ENCODE results near the gene LMNTD2.

LMNTD2 gene, protein sequence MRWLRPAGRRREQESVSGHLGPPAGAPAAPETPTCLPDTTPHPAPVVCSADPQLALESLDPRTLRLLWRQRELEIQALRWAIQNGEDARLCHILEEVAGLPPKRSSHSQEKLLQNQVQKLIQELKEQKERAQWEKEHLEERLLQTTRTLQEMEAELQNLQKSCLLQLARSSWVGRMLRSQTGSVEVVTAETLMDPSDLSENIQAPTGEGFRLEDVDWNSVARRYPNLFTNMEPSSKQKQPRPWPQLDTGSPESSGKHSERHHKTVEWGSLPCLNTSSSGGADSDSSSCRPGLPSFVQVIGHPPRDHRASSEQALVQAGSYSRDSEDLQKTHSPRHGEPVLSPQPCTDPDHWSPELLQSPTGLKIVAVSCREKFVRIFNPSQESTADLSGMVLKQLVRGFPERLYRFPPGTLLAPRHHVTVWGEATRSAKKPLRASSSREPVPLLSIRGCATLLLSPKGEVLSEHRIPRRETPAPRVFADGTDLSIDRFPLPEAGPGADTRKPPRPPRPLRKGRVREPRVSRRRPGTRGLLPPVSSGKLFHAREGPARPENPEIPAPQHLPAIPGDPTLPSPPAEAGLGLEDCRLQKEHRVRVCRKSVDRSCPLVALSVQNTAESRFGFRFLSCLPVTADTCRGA

GRCh38 chr11:560305-561147, at the start of gene LMNTD2, which contains the start of gene RASSF7:
TSS of gene LMNTD2 (minus strand) at chr11:560738. CDS start at chr11:560716, 22 bp downstream.
TSS of gene RASSF7 (plus strand) at chr11:560970. CDS start at chr11:561769, 799 bp downstream.
- TF ChIP-seq TARDBP (IDR thresholded peaks at IDR 0.05) (no peak), CTBP1 (IDR thresholded peaks at IDR 0.05; ENCODE audit: borderline replicate concordance) (no peak), LEF1 (IDR thresholded peaks at IDR 0.05; ENCODE audit: borderline replicate concordance) (no peak; the same call in 1 of the 2 replicates), SP1 (IDR thresholded peaks at IDR 0.05) (no peak), FOXM1 (IDR thresholded peaks at IDR 0.05; ENCODE audit: borderline replicate concordance) (peak; percentile 62; the same call in 1 of the 2 replicates), ZNF384 (IDR thresholded peaks at IDR 0.05) (no peak), SUZ12 (IDR thresholded peaks at IDR 0.05) (no peak), ARNT (IDR thresholded peaks at IDR 0.05) (no peak)
- POLR2A ChIA-PET: interaction anchor here (1.9 kb wide), 1 partner anchor 15 kb away, joined by 6 read pairs; the partner anchor contains the start of gene PHRF1
- DNase-seq (ENCODE audit: extremely low spot score): peak; percentile 98
- CTCF ChIA-PET: no interaction called here

GRCh38 chr11:609341-609811, 48.8 kb upstream of the LMNTD2 start:
- TF ChIP-seq ELF4 (IDR thresholded peaks at IDR 0.05): no peak
- ChIA-PET POLR2A (no interaction called here), CTCF (no interaction called here)
- no peak for DNase-seq (ENCODE audit: extremely low spot score)

GRCh38 chr11:608791-609251, 48.3 kb upstream of the LMNTD2 start:
- ChIA-PET POLR2A (no interaction called here), CTCF (no interaction called here)
- no peak for DNase-seq (ENCODE audit: extremely low spot score)
- no peak for TF ChIP-seq ZNF384 (IDR thresholded peaks at IDR 0.05)
- no peak for TF ChIP-seq ELF4 (IDR thresholded peaks at IDR 0.05)
- no peak for TF ChIP-seq HDGF (IDR thresholded peaks at IDR 0.05; ENCODE audit: borderline replicate concordance)
- no peak for TF ChIP-seq SUZ12 (IDR thresholded peaks at IDR 0.05)
- no peak for TF ChIP-seq LEF1 (IDR thresholded peaks at IDR 0.05; ENCODE audit: borderline replicate concordance)
- TF ChIP-seq BHLHE40 (IDR thresholded peaks at IDR 0.05; ENCODE audit: borderline replicate concordance): no peak
- no peak for TF ChIP-seq CTBP1 (IDR thresholded peaks at IDR 0.05; ENCODE audit: borderline replicate concordance)
- TF ChIP-seq FOXM1 (IDR thresholded peaks at IDR 0.05; ENCODE audit: borderline replicate concordance): no peak
- no peak for TF ChIP-seq TARDBP (IDR thresholded peaks at IDR 0.05)

GRCh38 chr11:607971-608659, 47.6 kb upstream of the LMNTD2 start:
- CTCF ChIA-PET: no interaction called here
- TF ChIP-seq FOXM1 (IDR thresholded peaks at IDR 0.05; ENCODE audit: borderline replicate concordance) (no peak), ARNT (IDR thresholded peaks at IDR 0.05) (no peak), ZNF384 (IDR thresholded peaks at IDR 0.05) (no peak), LEF1 (IDR thresholded peaks at IDR 0.05; ENCODE audit: borderline replicate concordance) (no peak), HDGF (IDR thresholded peaks at IDR 0.05; ENCODE audit: borderline replicate concordance) (no peak)
- DNase-seq (ENCODE audit: extremely low spot score): no peak
- POLR2A ChIA-PET: no interaction called here

DNA sequence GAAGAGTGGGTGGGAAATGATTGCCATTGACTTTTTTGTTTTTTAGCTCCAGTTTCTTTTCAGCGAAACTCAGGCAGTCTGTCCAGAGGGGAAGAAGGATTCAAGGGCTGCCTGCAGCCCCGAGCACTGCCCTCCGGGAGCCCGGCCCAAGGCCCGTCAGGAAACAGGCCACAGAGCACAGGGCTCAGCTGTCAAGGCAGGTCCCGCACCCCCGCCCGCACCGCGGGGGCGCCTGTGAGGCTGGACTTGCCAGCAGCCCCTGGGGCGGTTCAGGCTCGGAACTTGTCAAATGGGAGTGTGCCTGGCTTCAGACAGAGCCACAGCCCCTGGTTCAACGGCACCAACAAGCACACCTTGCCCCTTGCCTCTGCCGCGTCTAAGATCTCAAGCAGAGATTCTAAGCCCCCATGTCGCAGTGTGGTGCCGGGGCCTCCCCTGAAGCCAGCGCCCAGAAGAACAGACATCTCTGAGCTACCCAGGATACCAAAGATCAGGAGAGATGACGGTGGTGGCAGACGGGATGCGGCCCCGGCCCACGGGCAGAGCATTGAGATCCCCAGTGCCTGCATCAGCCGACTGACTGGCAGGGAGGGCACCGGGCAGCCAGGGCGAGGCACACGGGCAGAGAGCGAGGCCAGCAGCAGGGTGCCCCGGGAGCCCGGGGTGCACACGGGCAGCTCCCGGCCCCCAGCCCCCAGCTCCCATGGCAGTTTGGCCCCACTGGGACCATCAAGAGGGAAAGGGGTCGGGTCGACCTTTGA, 46.7 kb upstream of the LMNTD2 start:
- TF ChIP-seq FOXM1 (IDR thresholded peaks at IDR 0.05; ENCODE audit: borderline replicate concordance) (no peak), NFRKB (IDR thresholded peaks at IDR 0.05) (no peak), FOXA1 (IDR thresholded peaks at IDR 0.05) (no peak), ELF4 (IDR thresholded peaks at IDR 0.05) (no peak), SP1 (IDR thresholded peaks at IDR 0.05) (no peak), ZNF384 (IDR thresholded peaks at IDR 0.05) (no peak), CTBP1 (IDR thresholded peaks at IDR 0.05; ENCODE audit: borderline replicate concordance) (no peak), SUZ12 (IDR thresholded peaks at IDR 0.05) (no peak), ARNT (IDR thresholded peaks at IDR 0.05) (no peak), L3MBTL2 (conservative IDR thresholded peaks at IDR 0.05) (no peak), FOXK2 (IDR thresholded peaks at IDR 0.05) (no peak), TARDBP (IDR thresholded peaks at IDR 0.05) (no peak), HDGF (IDR thresholded peaks at IDR 0.05; ENCODE audit: borderline replicate concordance) (no peak), LEF1 (IDR thresholded peaks at IDR 0.05; ENCODE audit: borderline replicate concordance) (no peak), BHLHE40 (IDR thresholded peaks at IDR 0.05; ENCODE audit: borderline replicate concordance) (no peak)
- TF ChIP-seq, protein P1, sequence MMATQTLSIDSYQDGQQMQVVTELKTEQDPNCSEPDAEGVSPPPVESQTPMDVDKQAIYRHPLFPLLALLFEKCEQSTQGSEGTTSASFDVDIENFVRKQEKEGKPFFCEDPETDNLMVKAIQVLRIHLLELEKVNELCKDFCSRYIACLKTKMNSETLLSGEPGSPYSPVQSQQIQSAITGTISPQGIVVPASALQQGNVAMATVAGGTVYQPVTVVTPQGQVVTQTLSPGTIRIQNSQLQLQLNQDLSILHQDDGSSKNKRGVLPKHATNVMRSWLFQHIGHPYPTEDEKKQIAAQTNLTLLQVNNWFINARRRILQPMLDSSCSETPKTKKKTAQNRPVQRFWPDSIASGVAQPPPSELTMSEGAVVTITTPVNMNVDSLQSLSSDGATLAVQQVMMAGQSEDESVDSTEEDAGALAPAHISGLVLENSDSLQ (IDR thresholded peaks at IDR 0.05): no peak
- DNase-seq (ENCODE audit: extremely low spot score): no peak
- ChIA-PET CTCF (no interaction called here), POLR2A (no interaction called here)

GRCh38 chr11:606245-606644, 45.7 kb upstream of the LMNTD2 start:
- no peak for DNase-seq (ENCODE audit: extremely low spot score)
- ChIA-PET CTCF (no interaction called here), POLR2A (no interaction called here)
- TF ChIP-seq, protein P1 (IDR thresholded peaks at IDR 0.05): no peak
- TF ChIP-seq LEF1 (IDR thresholded peaks at IDR 0.05; ENCODE audit: borderline replicate concordance) (no peak), CTBP1 (IDR thresholded peaks at IDR 0.05; ENCODE audit: borderline replicate concordance) (no peak), L3MBTL2 (conservative IDR thresholded peaks at IDR 0.05) (no peak), BHLHE40 (IDR thresholded peaks at IDR 0.05; ENCODE audit: borderline replicate concordance) (no peak), FOXA1 (IDR thresholded peaks at IDR 0.05) (no peak), SUZ12 (IDR thresholded peaks at IDR 0.05) (no peak), NFRKB (IDR thresholded peaks at IDR 0.05) (no peak), FOXK2 (IDR thresholded peaks at IDR 0.05) (no peak), TARDBP (IDR thresholded peaks at IDR 0.05) (no peak)
